Hematopoietic multipotent progenitor cell treated with erythropoietin and hydrocortisone succinate and interleukin-3 and kit ligand, for 4 days (in vitro differentiated cells): Measurements from ENCODE around the gene CRLF3.
"Not testable (repeated sequence)": the region's sequence is repeated elsewhere in the genome, so short reads cannot be mapped to it uniquely, and the experiment has no call there.

ENCODE experiments used
- DNase-seq: peaks from one replicate; pipeline ENCODE4 v3.0.0-alpha.2; 2015

The CRLF3 gene, protein sequence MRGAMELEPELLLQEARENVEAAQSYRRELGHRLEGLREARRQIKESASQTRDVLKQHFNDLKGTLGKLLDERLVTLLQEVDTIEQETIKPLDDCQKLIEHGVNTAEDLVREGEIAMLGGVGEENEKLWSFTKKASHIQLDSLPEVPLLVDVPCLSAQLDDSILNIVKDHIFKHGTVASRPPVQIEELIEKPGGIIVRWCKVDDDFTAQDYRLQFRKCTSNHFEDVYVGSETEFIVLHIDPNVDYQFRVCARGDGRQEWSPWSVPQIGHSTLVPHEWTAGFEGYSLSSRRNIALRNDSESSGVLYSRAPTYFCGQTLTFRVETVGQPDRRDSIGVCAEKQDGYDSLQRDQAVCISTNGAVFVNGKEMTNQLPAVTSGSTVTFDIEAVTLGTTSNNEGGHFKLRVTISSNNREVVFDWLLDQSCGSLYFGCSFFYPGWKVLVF

DNA sequence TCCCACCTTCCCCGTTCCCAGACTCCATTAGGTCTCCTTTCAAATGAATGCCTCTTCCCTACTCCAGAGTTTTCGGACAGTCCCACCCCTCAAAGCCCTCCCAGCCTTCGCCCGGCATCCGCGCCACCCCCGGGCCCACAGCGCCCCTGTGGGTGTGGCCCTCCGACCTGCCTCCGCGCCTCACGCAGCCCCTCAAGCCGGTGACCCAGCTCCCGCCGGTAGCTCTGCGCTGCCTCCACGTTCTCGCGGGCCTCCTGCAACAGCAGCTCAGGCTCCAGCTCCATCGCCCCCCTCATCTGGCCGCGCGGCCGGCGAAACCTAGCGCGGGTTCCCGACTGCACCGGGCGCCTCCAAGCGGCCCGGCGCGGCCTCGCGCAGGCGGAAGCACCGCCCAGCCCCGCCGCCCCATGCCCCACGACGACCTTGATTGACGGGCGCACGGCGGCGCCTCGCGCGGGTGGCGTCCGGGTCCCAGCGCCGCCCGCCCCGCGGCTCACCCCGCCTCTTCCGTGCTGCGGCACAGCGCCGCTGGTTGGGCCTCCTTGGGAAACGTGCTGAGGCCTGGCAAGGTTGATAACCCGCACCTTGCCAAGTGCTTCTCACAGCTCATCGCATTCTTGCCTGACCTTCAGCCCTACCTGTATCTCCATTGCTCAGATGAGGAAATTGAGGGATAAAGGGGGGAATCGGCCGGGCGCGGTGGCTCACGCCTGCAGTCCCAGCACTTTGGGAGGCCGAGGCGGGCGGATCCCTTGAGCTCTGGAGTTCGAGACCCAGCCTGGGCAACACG lies at the start of gene CRLF3:
Gene CRLF3, minus strand, starts transcription at position 337 of the 790 bp plus-strand sequence. Its CDS starts 41 bp downstream, at position 296.
- DNase-seq = peak; percentile 97

DNA sequence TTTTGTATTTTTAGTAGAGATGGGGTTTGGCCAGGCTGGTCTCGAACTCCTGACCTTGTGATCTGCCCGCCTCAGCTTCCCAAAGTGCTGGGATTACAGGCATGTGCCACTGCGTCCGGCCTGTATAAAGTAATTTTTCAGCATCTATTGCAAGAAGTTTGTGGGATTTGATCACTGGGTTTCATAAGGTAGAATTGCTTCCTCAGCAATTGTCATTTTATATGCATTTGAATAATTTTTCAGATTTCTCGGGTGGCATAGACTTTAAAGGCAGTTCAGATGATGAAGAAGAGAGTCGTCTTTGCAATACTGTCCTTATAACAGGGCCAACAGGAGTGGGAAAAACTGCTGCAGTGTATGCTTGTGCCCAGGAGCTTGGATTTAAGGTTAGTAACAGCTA lies 44.5 kb upstream of the CRLF3 start:
- no peak for DNase-seq

DNA sequence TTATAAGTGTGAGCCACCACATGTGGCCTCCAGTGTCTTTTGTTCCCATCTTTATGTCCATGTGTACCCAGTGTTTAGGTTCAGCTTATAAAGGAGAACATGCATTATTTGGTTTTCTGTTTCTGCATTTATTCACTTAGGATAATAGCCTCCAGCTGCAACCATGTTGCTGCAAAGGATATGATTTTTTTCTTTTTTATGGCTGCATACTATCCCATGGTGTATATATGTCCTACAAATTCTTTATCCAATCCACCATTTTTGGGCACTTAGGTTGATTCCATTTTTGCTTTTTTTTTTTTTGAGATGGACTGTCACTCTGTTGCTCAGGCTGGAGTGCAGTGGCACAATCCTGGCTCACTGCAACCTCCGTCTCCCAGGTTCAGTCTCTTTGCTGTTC lies 40.1 kb upstream of the CRLF3 start:
- no peak for DNase-seq

DNA sequence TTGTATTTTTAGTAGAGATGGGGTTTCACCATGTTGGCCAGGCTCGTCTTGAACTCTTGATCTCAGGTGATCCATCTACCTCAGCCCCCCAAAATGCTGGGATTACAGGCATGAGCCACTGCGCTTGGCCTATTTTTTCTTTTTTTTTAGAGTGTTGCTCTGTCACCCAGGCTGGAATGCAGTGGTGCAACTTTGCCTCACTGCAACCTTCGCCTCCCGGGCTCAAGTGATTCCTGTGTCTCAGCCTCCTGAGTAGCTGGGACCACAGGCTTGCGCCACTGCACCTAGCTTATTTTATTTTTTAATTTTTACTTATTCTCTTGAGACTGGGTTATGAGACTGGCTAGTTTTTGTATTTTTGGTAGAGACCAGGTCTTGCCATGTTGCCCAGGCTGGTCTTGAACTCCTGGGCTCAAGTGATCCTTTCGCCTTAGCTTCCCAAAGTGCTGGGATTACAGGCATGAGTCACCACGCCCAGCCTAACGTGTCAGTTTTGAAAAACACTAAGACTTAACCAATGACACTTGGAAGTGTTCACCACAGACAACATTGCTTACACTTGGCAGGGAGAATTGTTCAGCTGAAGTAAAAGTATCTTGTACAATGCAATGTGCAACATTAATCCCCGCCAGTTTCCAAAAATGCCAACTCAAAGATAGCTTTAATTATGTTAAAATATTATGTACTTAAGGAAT lies 34.2 kb upstream of the CRLF3 start:
- no peak for DNase-seq

DNA sequence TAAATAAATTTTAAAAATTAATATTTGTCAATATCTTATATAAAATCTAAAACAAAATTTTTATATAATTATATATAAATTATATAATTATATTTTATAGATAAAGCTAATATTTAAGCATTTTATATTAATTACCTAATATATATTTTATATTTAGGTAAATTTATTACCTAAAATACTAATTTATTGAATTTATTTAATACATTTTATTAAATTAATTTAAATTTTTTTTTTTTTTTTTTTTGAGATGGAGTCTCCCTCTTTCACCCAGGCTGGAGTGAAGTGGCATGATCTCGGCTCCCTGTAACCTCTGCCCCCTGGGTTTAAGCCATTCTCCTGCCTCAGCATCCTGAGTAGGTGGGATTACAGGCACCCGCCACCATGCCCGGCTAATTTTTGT lies 29.7 kb upstream of the CRLF3 start:
- DNase-seq = no peak

DNA sequence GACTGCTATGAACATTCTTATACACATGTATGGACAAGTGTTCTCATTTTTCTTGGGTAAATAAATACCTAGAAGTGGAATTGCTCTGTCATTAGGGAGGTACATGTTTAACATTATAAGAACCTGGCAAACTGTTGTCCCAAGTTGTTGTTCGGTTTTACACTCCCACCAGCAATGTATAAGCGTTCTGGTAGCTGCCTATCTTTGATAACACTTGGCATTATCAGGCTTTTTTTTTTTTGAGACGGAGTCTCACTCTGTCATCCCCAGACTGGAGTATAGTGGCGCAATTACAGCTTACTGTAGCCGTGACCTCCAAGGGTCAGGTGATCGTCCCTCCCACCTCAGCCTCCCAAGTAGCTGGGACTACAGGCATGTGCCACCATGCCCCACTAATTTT lies 23.5 kb upstream of the CRLF3 start:
- peak; percentile 62 for DNase-seq

DNA sequence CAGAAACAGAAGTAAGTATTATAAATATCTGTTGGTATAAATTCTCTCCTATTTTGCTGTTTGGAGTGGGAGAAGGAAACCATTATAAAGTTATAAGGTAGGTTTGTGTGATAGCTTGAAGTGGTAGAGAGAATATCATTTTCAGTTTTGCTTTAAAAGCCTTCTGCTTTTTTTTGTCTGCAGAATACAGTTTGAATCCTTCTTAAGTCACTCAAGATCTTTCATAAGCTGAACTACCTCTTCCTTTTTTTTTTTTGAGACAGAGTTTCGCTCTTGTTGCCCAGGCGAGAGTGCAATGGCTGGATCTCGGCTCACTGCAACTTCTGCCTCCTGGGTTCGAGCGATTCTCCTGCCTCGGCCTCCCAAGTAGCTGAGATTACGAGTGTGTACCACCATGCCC lies 16.3 kb upstream of the CRLF3 start:
- no peak for DNase-seq

DNA sequence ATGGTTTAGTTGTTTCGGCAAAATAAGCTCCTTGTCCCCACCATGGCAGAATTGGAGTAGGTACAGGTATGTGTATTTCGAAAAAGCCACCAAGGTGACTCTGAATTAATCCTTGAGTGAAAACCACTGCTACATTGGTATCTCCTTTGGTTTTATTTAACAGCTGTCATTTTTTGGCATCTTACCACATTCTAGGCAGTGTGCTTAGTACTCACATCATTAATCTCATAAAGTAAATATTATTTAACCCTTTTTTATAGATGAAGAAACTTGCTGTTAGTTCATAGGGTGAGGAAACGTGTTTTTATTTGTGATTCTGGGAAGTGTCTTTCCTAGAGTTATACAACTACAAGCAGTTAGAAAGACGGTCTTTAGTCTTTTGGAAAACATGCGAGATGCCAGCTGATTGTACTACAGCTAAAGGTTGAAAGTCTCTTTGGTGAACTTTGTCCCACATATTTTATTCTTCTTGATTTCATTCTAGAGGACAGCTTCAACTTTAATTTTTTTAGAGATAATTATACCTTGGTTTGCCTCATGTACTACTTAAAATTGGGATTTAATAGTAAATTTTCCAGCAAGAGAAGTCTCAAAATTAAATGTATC lies 13.8 kb upstream of the CRLF3 start:
- no peak for DNase-seq

DNA sequence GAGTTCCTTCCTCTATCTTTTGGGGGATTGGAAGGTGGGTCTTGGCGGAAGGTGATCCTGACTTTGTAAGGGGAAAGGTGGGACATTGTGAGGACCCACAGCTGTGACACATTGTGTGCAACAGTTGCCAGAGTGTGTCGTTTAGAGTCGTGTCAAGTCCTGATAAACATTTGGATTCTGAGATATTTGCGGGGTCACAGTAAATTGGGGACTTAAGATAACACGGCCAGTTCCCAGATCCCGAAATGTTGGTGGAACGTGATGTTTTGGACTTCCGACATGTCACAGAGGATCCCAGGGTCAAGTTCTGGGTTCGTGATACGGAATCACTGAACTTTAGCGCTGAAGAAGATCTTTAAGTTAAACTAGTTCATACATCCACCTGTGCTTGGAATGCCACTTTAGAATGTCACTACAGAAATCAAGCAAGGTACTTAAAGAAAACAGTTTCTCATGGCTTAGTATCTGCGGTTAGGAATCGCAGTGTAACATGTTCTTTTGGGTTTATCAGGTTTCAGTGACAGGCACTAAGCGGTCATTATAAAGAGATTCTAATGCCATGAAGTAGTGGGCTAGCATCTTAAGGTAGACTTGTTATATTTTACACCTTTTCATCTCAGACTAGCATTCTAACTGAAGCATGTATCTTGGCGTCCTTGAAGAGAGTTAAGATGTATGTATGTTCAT lies 8.1 kb upstream of the CRLF3 start:
- DNase-seq = peak; percentile 32

DNA sequence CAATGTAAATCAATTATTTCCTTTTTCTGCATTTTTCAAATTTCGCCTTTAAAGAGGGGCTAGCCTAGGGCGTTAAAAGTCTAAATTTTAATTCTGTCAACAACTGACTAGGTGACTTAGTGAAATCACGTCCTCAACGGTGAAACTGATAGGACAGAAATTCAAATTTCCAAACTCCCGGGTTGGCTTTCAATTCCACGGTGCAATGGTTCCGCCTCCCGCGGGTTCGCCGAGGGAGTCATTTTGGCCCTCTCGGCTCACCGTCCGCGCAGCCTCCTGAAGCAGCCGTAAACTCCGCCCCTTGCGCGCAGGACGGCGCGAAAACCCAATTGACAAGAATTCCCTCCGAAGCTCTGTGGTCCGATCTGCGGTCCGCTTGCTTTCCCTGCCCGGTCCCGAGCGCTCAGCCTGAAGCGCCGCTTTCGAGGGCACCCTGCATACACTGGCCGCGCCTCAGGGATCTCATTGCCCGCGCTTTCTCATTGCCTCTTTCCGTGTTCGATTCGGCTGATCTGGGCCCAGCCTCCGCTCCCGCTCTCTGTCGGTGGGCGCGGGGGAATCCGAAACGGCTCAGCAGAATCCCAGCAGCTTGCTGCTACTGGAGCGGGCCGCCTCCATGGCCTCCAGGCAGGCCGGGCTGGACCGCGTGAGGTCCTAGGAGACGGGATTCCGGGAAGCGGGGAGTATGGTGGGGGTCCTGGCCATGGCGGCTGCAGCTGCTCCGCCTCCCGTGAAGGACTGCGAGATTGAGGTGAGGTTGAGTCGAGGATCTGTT lies 7.4 kb upstream of the CRLF3 start, which contains the start of gene ATAD5:
Gene ATAD5, plus strand, starts transcription at position 304 of the 775 bp plus-strand sequence. Its CDS starts 382 bp downstream, at position 686.
- peak; percentile 96 for DNase-seq

DNA sequence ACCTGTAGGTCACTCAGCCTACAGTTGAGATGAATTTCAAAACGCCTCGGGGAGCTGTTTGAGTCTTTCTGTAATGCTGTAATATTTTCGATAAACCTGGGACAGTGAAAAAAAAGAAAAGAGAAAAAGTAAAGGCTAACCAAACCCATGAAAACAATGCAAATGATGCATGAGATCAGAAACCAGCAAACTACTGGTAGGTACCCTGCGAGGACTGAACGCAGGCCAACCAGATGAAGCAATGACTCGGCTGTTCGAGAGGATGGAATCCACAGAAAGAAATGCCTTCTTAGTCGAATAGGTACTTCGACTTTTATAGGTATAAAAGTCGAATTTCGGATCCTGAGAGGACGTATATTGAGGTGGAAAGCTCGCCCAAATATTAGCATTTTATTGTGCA lies 6.8 kb upstream of the CRLF3 start:
- DNase-seq = peak; percentile 68

DNA sequence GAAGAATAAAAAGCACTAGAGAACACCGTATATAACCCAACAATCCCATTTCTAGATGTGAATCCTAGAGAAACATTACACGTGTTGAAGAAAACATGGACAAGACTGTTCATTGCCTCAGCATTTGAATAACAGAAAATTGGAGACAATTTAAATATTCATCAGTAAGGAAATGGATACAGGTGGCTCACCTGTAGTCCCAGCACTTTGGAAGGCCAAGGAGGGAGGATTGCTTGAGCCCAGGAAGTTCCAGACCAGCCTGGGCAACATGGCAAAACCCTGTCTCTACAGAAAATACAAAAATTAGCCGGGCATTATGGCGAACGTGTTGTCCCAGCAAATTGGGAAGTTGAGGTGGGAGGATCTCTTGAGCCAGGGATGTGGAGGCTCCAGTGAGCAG lies 4.5 kb upstream of the CRLF3 start:
- DNase-seq = no peak

DNA sequence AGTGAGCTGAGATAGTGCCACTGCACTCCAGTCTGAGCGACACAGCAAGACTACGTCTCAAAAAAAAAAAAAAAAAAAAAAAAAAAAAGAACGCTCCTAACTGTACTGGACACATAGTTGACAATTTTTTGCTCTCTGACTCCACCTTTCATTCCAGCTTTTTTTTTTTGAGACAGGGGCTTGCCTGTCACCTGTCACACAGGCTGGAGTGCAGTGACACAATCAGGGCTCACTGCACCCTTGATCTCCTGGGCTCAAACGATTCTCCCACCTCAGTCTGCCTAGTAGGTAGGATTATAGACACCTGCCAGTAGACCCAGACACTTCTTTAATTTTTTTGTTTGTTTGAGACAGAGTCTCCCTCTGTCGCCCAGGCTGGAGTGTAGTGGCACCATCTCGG lies 2.6 kb upstream of the CRLF3 start:
- DNase-seq = no peak

DNA sequence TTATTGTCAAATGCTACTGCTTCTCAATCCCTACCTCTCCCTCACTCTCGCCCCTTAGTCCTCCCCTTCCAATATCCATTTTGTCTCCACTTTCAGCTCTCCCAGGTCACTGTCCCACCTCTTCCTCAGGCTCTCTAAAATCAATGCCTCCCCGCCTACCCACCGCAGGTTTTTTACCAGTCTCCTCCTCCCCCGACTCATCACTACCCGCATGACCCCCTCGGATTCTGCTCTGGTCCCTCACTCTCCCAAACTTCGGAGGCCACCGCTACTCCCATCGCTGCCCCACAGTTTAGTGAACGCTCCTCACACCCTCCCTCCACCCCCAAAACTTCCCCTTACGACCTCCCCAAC lies 513 bp downstream of the CRLF3 start:
- DNase-seq = peak; percentile 43

DNA sequence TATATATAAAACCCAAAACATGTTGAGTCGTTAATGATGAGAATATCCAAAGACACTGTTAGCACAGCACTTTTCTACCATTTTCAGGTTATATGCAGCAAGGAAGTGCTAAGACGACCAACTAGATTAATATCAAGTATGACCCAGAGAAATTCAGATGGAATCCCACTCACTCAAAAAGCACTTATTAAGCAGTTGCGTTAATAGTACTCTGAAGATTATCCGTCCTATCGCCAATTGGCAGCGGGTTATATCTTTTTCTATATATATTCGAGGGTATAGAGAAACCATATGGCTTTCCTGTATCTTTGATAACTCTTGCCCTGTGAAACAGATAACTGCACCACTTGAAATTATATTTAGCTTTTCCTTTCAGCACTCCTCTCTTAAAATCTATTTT lies 1.1 kb downstream of the CRLF3 start:
- peak; percentile 68 for DNase-seq

DNA sequence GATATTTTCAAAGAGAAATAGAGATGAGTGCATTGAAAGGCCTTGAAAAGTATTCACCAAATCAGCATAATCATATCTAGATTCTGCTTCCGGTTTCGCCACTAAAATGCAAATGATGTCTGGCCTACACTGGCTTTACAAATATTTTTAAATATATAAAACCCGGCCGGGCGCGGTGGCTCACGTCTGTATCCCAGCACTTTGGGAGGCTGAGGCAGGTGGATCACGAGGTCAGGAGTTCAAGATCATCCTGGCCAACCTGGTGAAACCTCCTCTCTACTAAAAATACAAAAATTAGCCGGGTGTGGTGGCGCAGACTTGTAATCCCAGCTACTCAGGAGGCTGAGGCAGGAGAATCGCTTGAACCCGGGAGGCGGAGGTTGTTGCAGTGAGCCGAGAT lies 1.6 kb downstream of the CRLF3 start:
- DNase-seq = peak; percentile 63

DNA sequence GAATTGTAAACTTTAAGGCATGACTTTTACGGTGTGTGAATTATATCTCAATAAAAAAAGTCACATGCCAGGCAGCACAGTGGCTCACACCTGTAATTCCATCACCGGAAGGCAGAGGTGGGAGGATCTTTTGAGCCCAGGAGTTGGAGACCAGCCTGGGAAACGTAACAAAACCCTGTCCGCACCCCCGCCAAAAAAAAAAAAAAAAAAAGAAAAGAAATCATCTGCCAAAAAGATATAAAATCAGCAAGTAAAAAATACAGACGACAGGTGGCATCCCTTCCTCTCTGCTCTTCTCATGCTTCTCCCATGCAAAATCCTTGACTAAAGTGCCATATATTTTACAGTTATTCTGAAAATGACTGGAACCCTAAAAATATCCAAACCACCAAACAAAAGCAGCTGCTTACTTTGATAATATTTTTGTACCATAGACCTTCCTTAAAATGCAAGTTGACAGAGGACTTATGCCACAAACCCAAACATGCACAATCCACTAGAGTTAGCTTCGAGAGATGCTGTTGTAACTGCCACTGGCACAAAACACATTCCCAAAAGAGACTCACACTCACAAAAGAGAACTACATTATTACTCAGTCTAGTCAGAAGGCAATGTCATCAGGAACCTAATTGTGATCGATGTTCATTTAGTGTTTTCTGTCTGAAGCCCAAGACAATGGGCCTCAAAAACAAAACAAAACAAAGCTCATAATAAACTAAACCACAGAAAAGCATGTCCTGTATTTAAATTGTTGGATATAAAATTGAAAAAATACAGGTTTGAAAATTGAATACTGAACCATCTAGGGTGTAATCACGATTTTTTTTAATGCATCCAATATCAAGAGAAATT lies 2.4 kb downstream of the CRLF3 start:
- peak; percentile 61 for DNase-seq

DNA sequence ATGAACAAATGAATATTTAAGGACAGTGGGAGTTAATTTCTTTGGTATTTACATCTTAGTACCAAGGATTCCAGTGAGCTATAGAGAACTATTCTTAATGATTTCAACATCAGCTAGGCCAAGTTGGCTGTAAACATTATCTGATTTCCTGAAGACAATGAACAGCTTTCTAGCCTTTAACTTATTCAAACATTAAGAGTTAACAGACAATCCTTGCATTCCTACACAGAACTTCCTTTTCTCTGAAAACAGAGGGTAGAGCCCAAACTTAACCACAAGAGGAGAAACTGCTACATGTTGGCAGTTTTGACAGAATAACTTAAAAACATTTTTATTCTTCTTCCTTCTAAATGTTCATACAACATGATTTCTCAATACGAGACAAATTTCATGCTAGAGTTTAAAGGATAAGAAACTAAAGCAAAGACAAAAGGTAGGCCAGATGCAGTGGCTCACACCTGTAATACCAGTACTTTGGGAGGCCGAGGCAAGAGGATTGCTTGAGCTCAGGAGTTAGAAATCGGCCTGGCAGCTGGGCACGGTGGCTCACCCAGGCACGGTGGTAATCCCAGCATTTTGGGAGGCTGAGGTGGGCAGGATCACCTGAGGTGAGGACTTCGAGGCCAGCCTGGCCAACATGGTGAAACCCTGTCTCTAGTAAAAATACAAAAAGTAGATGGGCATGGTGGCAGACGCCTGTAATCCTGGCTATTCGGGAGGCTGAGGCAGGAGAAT lies 4.4 kb downstream of the CRLF3 start:
- peak; percentile 77 for DNase-seq

DNA sequence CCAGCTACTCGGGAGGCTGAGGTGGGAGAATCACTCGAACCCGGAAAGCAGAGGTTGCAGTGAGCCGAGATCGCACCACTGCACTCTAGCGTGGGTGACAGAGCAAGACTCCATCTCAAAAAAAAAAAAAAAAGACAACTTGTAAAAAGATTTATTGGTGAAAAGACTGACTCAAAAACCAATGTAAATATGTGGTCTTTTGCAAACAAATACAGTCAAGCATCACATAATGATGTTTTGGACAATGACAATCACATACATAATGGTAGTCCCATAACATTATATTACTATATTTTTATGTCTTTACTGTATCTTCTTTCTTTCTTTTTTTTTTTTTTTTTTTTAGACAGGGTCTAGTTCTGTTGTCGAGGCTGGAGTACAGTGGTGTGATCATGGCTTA lies 8.3 kb downstream of the CRLF3 start:
- DNase-seq = no peak

DNA sequence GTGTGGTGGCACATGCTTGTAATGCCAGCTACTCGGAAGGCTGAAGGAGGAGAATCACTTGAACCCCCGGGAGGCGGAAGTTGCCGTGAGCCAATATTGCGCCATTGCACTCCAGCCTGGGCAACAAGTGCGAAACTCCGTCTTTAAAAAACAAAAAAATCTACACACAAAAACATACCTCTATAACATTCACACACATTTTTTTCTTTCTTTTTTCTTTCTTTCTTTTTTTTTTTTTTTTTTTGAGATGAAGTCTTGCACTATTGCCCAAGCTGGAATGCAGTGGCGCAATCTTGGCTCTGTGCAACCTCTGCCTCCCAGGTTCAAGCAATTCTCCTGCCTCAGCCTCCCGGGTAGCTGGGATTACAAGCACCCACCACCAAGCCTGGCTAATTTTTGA lies 9.6 kb downstream of the CRLF3 start:
- not testable (repeated sequence) for DNase-seq
